ENCODE results near the gene LGI2. TPM values are rescaled to one million over a fixed set of nuclear protein-coding genes. Genes with fewer than 3 reads are reported as not detected.

Gene LGI2
- polyA plus RNA-seq, 12 donors: 2.1 to 7.7 (median 4.6) TPM; not detected in 1

- no peak for DNase-seq
Measured at GRCh38 chr4:24968992-24969391, 61.8 kb downstream of the LGI2 start.

GRCh38 chr4:24968278-24968677 lies 62.5 kb downstream of the LGI2 start:
- no peak for DNase-seq

GRCh38 chr4:24967346-24967745 lies 63.4 kb downstream of the LGI2 start:
- no peak for DNase-seq

- DNase-seq: no peak
Measured at GRCh38 chr4:24966076-24966475, 64.7 kb downstream of the LGI2 start.

GRCh38 chr4:24965627-24966026 lies 65.1 kb downstream of the LGI2 start:
- DNase-seq: no peak

GRCh38 chr4:24963277-24963676 lies 67.5 kb downstream of the LGI2 start:
- DNase-seq: no peak

- DNase-seq: no peak
Measured at GRCh38 chr4:24957886-24958285, 72.9 kb downstream of the LGI2 start.

- no peak for DNase-seq
Measured at GRCh38 chr4:24956763-24957162, 74.0 kb downstream of the LGI2 start.

- DNase-seq: no peak
Measured at GRCh38 chr4:24956091-24956490, 74.7 kb downstream of the LGI2 start.

- no peak for DNase-seq
Measured at GRCh38 chr4:24952667-24953066, 78.1 kb downstream of the LGI2 start.

GRCh38 chr4:24949970-24950369 lies 80.8 kb downstream of the LGI2 start:
- no peak for DNase-seq

Other genes starting within 250 kb of the LGI2 start
- 10 to 100 TPM in 11 of 12 donors, not detected in 1; 13.8 to 36.0 (median 19.0) TPM for gene SOD3, start 235.4 kb downstream of the LGI2 start, polyA plus RNA-seq (ENCODE audit: insufficient read length in 12 of 12)
- gene CCDC149, start 117.9 kb downstream of the LGI2 start, polyA plus RNA-seq (ENCODE audit: insufficient read length in 12 of 12): 10 to 100 TPM in 8 of 12 donors, 1 to 10 TPM in 3, not detected in 1; 7.9 to 15.5 (median 11.7) TPM
- 10 to 100 TPM in 6 of 12 donors, 1 to 10 TPM in 5, not detected in 1; 7.9 to 14.3 (median 10.2) TPM for gene SEPSECS, start 129.5 kb upstream of the LGI2 start, polyA plus RNA-seq (ENCODE audit: insufficient read length in 12 of 12)
- gene PI4K2B, start 203.1 kb upstream of the LGI2 start, polyA plus RNA-seq (ENCODE audit: insufficient read length in 12 of 12): 10 to 100 TPM in 7 of 12 donors, 1 to 10 TPM in 4, not detected in 1; 7.0 to 14.0 (median 10.4) TPM